ENCODE data around the gene ALKBH4.

DNA sequence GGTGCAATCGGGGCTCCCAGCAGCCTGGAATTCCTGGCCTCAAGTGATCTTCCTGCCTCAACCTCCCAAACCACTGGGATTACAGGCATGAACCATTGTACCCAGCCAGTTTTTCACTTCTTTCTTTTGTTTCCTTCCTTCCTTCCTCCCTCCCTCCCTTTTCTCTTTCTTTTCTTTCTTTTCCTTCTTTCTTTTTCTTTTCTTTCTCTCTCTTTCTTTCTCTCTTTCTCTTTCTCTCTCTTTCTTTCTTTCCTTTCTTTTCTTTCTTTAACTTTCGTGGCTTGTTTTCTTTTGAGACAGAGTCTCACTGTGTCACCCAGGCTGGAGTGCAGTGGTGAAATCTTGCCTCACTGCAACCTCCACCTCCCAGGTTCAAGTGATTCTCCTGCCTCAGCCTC, 19.0 kb downstream of the ALKBH4 start:
- TF ChIP-seq POLR2A (IDR thresholded peaks at IDR 0.05; ENCODE audit: low read depth, low read length): no peak
- TF ChIP-seq POLR2AphosphoS5 (IDR thresholded peaks at IDR 0.05; ENCODE audit: low read depth, low read length): no peak
- TF ChIP-seq SPI1 (IDR thresholded peaks at IDR 0.05; ENCODE audit: low read depth, low read length): no peak
- TF ChIP-seq TAF1 (IDR thresholded peaks at IDR 0.05; ENCODE audit: low read depth, low read length): no peak
- no peak for TF ChIP-seq PAX5 (IDR thresholded peaks at IDR 0.05; ENCODE audit: insufficient read depth, low read length, severe bottlenecking)
- TF ChIP-seq POU2F2 (IDR thresholded peaks at IDR 0.05; ENCODE audit: low read depth, low read length): no peak
